CD4-positive, alpha-beta T cell (primary cell): Measurements from ENCODE around the gene TEDDM1. TPM values are rescaled to one million over a fixed set of nuclear protein-coding genes. Genes with fewer than 3 reads are reported as not detected.

Source experiments
- ATAC-seq: fragments of 200-7000 bp; cut with Tn5 transposase; one replicate; pipeline ENCODE4 v1.10.0; 2022; ENCODE audit warnings: mild to moderate bottlenecking; ENCODE audit not compliant: poor library complexity
- CTCF ChIA-PET: fragments of 350-600 bp; sonication (Branson Sonifier 250); formaldehyde crosslinking; loops from one replicate; lab custom pipeline; 2021; ENCODE audit warnings: antibody characterized with exemption, inconsistent platforms; lab: Charles Lee
- POLR2A ChIA-PET: fragments of 350-600 bp; sonication (Branson Sonifier 250); formaldehyde crosslinking; loops from one replicate; lab custom pipeline; 2021; ENCODE audit warnings: antibody characterized with exemption, inconsistent platforms; lab: Charles Lee
- DNase-seq, 14 experiments: peaks; one replicate each; pipeline ENCODE4 v3.0.0-alpha.2; 2013 to 2020; ENCODE audit warnings: mixed read lengths in 2 of 14
- H3K27ac ChIP-seq, 2 donors: one replicate each; pipeline versions ENCODE4 v1.5.1 to v1.7.0; 2013; ENCODE audit warnings: low read length in 2 of 2, low read depth in 1 of 2, mild to moderate bottlenecking in 1 of 2
- H3K27me3 ChIP-seq, 2 experiments: 1 replicate in 1 of 2; 2 replicates in 1 of 2; pipeline versions ENCODE4 v1.6.1 to v1.7.0; 2013; ENCODE audit warnings: low read length in 2 of 2, control low read depth in 1 of 2, mild to moderate bottlenecking in 1 of 2, moderate library complexity in 1 of 2; ENCODE audit not compliant: insufficient read depth in 2 of 2, control insufficient read depth in 1 of 2
- H3K36me3 ChIP-seq: one replicate; pipeline ENCODE4 v1.6.1; 2013; ENCODE audit warnings: low read length, control low read depth; ENCODE audit not compliant: insufficient read depth
- H3K4me1 ChIP-seq: one replicate; pipeline ENCODE4 v1.6.1; 2013; ENCODE audit warnings: low read length, control low read depth; ENCODE audit not compliant: insufficient read depth
- H3K4me3 ChIP-seq: one replicate; pipeline ENCODE4 v1.5.1; 2013; ENCODE audit warnings: mild to moderate bottlenecking, low read length, moderate library complexity
- H3K9me3 ChIP-seq, 2 experiments: 1 replicate in 1 of 2; 2 replicates in 1 of 2; pipeline versions ENCODE4 v1.6.1 to v1.7.0; 2013; ENCODE audit warnings: low read length in 2 of 2, mild to moderate bottlenecking in 2 of 2, control low read depth in 1 of 2, moderate library complexity in 1 of 2; ENCODE audit not compliant: control insufficient read depth in 1 of 2, insufficient read depth in 1 of 2
- H3K27ac Mint-ChIP-seq: one replicate; pipeline ENCODE4 v1.8.0; 2020; ENCODE audit warnings: mixed read lengths
- H3K27me3 Mint-ChIP-seq: one replicate; pipeline ENCODE4 v1.8.0; 2021; ENCODE audit warnings: mixed read lengths
- H3K36me3 Mint-ChIP-seq: one replicate; pipeline ENCODE4 v1.8.0; 2021; ENCODE audit warnings: low read depth, mixed read lengths
- H3K4me1 Mint-ChIP-seq: one replicate; pipeline ENCODE4 v1.8.0; 2021; ENCODE audit warnings: low read depth, mixed read lengths
- H3K4me3 Mint-ChIP-seq: one replicate; pipeline ENCODE4 v1.8.0; 2020; ENCODE audit warnings: mild to moderate bottlenecking, mixed read lengths
- H3K9me3 Mint-ChIP-seq: one replicate; pipeline ENCODE4 v1.8.0; 2020; ENCODE audit warnings: mixed read lengths
- CTCF ChIP-seq: fragments of 200-600 bp; IDR thresholded peaks from one replicate; pipeline ENCODE4 v1.8.0; 2022; ENCODE audit warnings: antibody characterized with exemption, mild to moderate bottlenecking
- intact Hi-C, 2 experiments: fragments of 100-400 bp; cut with DNase I in 1 of 2; cut with micrococcal nuclease in 1 of 2; formaldehyde crosslinking; loops; one replicate each; pipeline versions ENCODE4 v1.15.1 to v1.9.0; 2023 to 2025; cut with DNase I, micrococcal nuclease
- total RNA-seq, 174 experiments: library from RNA in 2 of 174; stranded (reverse) in 2 of 174; gene quantifications; one replicate each; pipeline ENCODE4 v1.2.3 and lab custom pipeline; 2021 to 2026

The TEDDM1 gene
- total RNA-seq, 2 experiments from 2014 or later, result not detected

- H3K4me3 ChIP-seq, result no peak overlapping the region
- intact Hi-C loops, result no loop called here
- no peaks in the 10 kb centered on the region for H3K36me3 ChIP-seq
- Mint-ChIP-seq H3K27me3 (peaks cover 3% of the 10 kb centered on the region), H3K4me1 (no peaks in the 10 kb centered on the region), H3K4me3 (no peak overlapping the region), H3K27ac (no peak overlapping the region), H3K36me3 (no peaks in the 10 kb centered on the region), H3K9me3 (no peaks in the 10 kb centered on the region)
- no peak for DNase-seq
- H3K27me3 ChIP-seq, result peaks cover 0 to 4% of the 10 kb centered on the region in 2 experiments
- POLR2A ChIA-PET, result no interaction called here
- H3K9me3 ChIP-seq, result no peaks in the 10 kb centered on the region
- no peak for ATAC-seq
- CTCF ChIA-PET, result no interaction called here
- TF ChIP-seq CTCF, result no peak
- H3K27ac ChIP-seq, result no peak overlapping the region
- H3K4me1 ChIP-seq, result no peaks in the 10 kb centered on the region
These were observed 31.6 kb downstream of the TEDDM1 start for GRCh38 chr1:182368903-182369302.

DNA sequence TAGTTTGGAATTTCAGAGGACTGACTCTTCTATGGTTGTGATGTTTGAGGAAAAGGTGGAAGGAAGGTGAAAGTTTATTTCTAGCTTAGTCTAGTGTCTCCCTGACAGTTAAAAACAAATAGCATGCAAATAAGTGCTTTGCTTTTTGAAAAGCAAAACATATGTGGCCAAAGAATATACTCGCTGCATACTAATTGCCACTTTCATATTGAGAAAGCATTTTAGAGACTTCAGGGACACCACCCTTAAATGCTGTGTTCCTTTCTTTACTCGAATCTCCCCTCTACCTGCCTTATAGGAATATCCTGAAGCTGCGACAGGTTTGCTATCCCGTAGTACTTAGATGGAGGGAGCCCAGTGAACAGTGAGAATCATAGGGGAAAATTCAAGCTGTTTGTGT, 32.1 kb downstream of the TEDDM1 start:
- Mint-ChIP-seq H3K27me3 (peaks cover 3% of the 10 kb centered on the region), H3K9me3 (no peaks in the 10 kb centered on the region), H3K27ac (no peak overlapping the region), H3K4me3 (no peak overlapping the region), H3K36me3 (no peaks in the 10 kb centered on the region), H3K4me1 (no peaks in the 10 kb centered on the region)
- DNase-seq, result no peak
- Histone ChIP-seq H3K27me3 (peaks cover 0 to 4% of the 10 kb centered on the region in 2 experiments), H3K27ac (no peak overlapping the region), H3K4me3 (no peak overlapping the region), H3K36me3 (no peaks in the 10 kb centered on the region), H3K4me1 (no peaks in the 10 kb centered on the region), H3K9me3 (no peaks in the 10 kb centered on the region)
- ATAC-seq, result no peak
- ChIA-PET CTCF (no interaction called here), POLR2A (no interaction called here)
- TF ChIP-seq CTCF, result no peak
- intact Hi-C loops, result no loop called here

GRCh38 chr1:182367926-182368325, 32.5 kb downstream of the TEDDM1 start:
- ATAC-seq (no peak), DNase-seq (no peak)
- no peaks in the 10 kb centered on the region for H3K36me3 Mint-ChIP-seq
- H3K4me1 ChIP-seq, result no peaks in the 10 kb centered on the region
- intact Hi-C loops, result no loop called here
- no peak for TF ChIP-seq CTCF
- no peaks in the 10 kb centered on the region for H3K9me3 ChIP-seq
- no peak overlapping the region for H3K27ac Mint-ChIP-seq
- H3K4me1 Mint-ChIP-seq, result no peaks in the 10 kb centered on the region
- H3K36me3 ChIP-seq, result no peaks in the 10 kb centered on the region
- no peaks in the 10 kb centered on the region for H3K9me3 Mint-ChIP-seq
- CTCF ChIA-PET, result no interaction called here
- H3K4me3 ChIP-seq, result no peak overlapping the region
- peaks cover 3% of the 10 kb centered on the region for H3K27me3 Mint-ChIP-seq
- no peak overlapping the region for H3K27ac ChIP-seq
- POLR2A ChIA-PET, result no interaction called here
- no peak overlapping the region for H3K4me3 Mint-ChIP-seq
- H3K27me3 ChIP-seq, result peaks cover 0 to 4% of the 10 kb centered on the region in 2 experiments
